A549 (cell line): ENCODE data around the gene CCDC152. TPM values are rescaled to one million over a fixed set of nuclear protein-coding genes. Genes with fewer than 3 reads are reported as not detected.

Experiments used
- ATAC-seq, 2 experiments: fragments of 200-7000 bp in 1 of 2; fragments of >200 bp in 1 of 2; cut with Nextera tagmentation in 1 of 2; cut with Tn5 transposase in 1 of 2; 3 replicates each; pipeline versions ENCODE4 v1.8.0 to v1.9.1; 2018 to 2020; ENCODE audit warnings: mild to moderate bottlenecking in 1 of 2, moderate library complexity in 1 of 2
- CTCF ChIA-PET: fragments of 300-600 bp; sonication (Branson Sonifier 250); formaldehyde crosslinking; extraction: SDS; loops from one replicate; lab custom pipeline; 2021; ENCODE audit warnings: antibody characterized with exemption, inconsistent platforms; lab: Yijun Ruan, JAX
- POLR2A ChIA-PET: fragments of 350-600 bp; formaldehyde crosslinking; extraction: SDS; loops from one replicate; lab custom pipeline; 2021; ENCODE audit warnings: antibody characterized with exemption, inconsistent platforms; lab: Yijun Ruan, JAX
- DNase-seq, 2 experiments: peaks; one replicate each; pipeline versions ENCODE4 v3.0.0 to v3.0.0-alpha.2; 2011 to 2016; ENCODE audit warnings: low read depth in 1 of 2, low spot score in 1 of 2
- FAIRE-seq: peaks from 2 replicates; lab custom pipeline; 2011; peaks lifted over from hg19 to GRCh38; lab: Jason Lieb, UNC
- H3K27ac ChIP-seq, 2 experiments: fragments of >200 bp; sonication (Bioruptor Twin); formaldehyde crosslinking; 3 replicates each; pipeline ENCODE4 v1.5.1; 2016 to 2017
- H3K4me1 ChIP-seq: fragments of >200 bp; sonication (Bioruptor Twin); formaldehyde crosslinking; 3 replicates; pipeline ENCODE4 v1.6.1; 2016
- H3K4me2 ChIP-seq: fragments of >200 bp; sonication (Bioruptor Twin); formaldehyde crosslinking; 3 replicates; pipeline ENCODE4 v1.6.1; 2016
- H3K4me3 ChIP-seq: fragments of >200 bp; sonication (Bioruptor Twin); formaldehyde crosslinking; 3 replicates; pipeline ENCODE4 v1.5.1; 2016
- H3K9me3 ChIP-seq: fragments of >200 bp; sonication (Bioruptor Twin); formaldehyde crosslinking; 3 replicates; pipeline ENCODE4 v1.6.1; 2016
- CBX8 ChIP-seq: fragments of 200-600 bp; sonication (generic); IDR thresholded peaks from 2 replicates; pipeline ENCODE4 v1.6.1; 2016
- CEBPB ChIP-seq, 2 experiments: fragments of >200 bp in 1 of 2; sonication (Bioruptor Twin) in 1 of 2; formaldehyde crosslinking in 1 of 2; IDR thresholded peaks; 2 replicates each; pipeline ENCODE4 v1.6.1; 2012 to 2016
- CHD4 ChIP-seq: fragments of 200-600 bp; sonication (generic); IDR thresholded peaks from 2 replicates; pipeline ENCODE4 v1.6.1; 2016; ENCODE audit warnings: antibody characterized with exemption, mild to moderate bottlenecking, borderline replicate concordance
- CTCF ChIP-seq: fragments of >200 bp; sonication (Bioruptor Twin); formaldehyde crosslinking; IDR thresholded peaks from 3 replicates; pipeline ENCODE4 v1.5.1; 2016
- EHMT2 ChIP-seq: fragments of 200-600 bp; sonication (generic); IDR thresholded peaks from 2 replicates; pipeline ENCODE4 v1.6.1; 2016; ENCODE audit warnings: antibody characterized with exemption, low read depth, mild to moderate bottlenecking, moderate library complexity
- ELK1 ChIP-seq: fragments of 150-350 bp; IDR thresholded peaks from 2 replicates; pipeline ENCODE4 v1.6.1; 2014; ENCODE audit warnings: low read depth, mild to moderate bottlenecking, low read length
- HDAC2 ChIP-seq: fragments of 200-600 bp; sonication (generic); IDR thresholded peaks from 2 replicates; pipeline ENCODE4 v1.6.1; 2016
- HEYL ChIP-seq: fragments of 250-450 bp; sonication (Bioruptor Pico); IDR thresholded peaks from 2 replicates; pipeline ENCODE4 v1.8.0; 2021; ENCODE audit warnings: mild to moderate bottlenecking, moderate library complexity
- HOXB13 ChIP-seq: fragments of 250-450 bp; sonication (Bioruptor Pico); IDR thresholded peaks from 2 replicates; pipeline ENCODE4 v1.5.0; 2020; ENCODE audit warnings: low read depth, mild to moderate bottlenecking, moderate library complexity
- KDM5A ChIP-seq: fragments of 200-600 bp; sonication (generic); IDR thresholded peaks from 2 replicates; pipeline ENCODE4 v1.6.1; 2016; ENCODE audit warnings: antibody characterized with exemption, mild to moderate bottlenecking
- MAX ChIP-seq: IDR thresholded peaks from 2 replicates; pipeline ENCODE4 v1.6.1; 2012
- MAZ ChIP-seq: fragments of 150-350 bp; IDR thresholded peaks from 2 replicates; pipeline ENCODE4 v1.6.1; 2014; ENCODE audit warnings: antibody characterized with exemption, low read depth, low read length, borderline replicate concordance
- NPAS2 ChIP-seq: fragments of 250-450 bp; sonication (Bioruptor Pico); IDR thresholded peaks from 2 replicates; pipeline ENCODE4 v1.8.0; 2022; ENCODE audit warnings: mild to moderate bottlenecking, moderate library complexity, borderline replicate concordance
- PBX3 ChIP-seq: IDR thresholded peaks from 2 replicates; pipeline ENCODE4 v1.6.1; 2012
- POLR2AphosphoS2 ChIP-seq: conservative IDR thresholded peaks from 2 replicates; pipeline ENCODE4 v1.6.1; 2012; ENCODE audit warnings: low read length, improper control_type of control experiment, inconsistent platforms
- RARB ChIP-seq: fragments of 250-450 bp; sonication (Bioruptor Pico); IDR thresholded peaks from 2 replicates; pipeline ENCODE4 v1.8.0; 2021; ENCODE audit warnings: mild to moderate bottlenecking, moderate library complexity
- SREBF2 ChIP-seq: fragments of 450-650 bp; IDR thresholded peaks from 2 replicates; pipeline ENCODE4 v1.6.1; 2014; ENCODE audit warnings: mild to moderate bottlenecking, moderate library complexity
- ZC3H11A ChIP-seq: fragments of 450-650 bp; IDR thresholded peaks from 2 replicates; pipeline ENCODE4 v1.6.1; 2014; ENCODE audit warnings: antibody characterized with exemption, mild to moderate bottlenecking
- ZSCAN20 ChIP-seq: fragments of 250-450 bp; sonication (Bioruptor Pico); IDR thresholded peaks from 2 replicates; pipeline ENCODE4 v1.8.0; 2022; ENCODE audit warnings: mild to moderate bottlenecking, moderate library complexity
- WGBS: methylation state at CpG from one replicate; pipeline ENCODE4 v1.1.6; 2017; ENCODE audit errors: missing lambda C conversion rate; 5-methylcytosine and 5-hydroxymethylcytosine counted together
- polyA plus RNA-seq, 4 experiments: library from polyadenylated mRNA; depleted of rRNA in 3 of 4; stranded (reverse); fragments of >200 nt; fragmentation: RNase III in 1 of 4; extraction: RNeasy Plus Mini Kit Qiagen cat#74134 plus additional on column Dnase treatment in 1 of 4; gene quantifications; 2 replicates in 3 of 4; 3 replicates in 1 of 4; pipeline ENCODE4 v1.2.3, GENCODE V29; 2011 to 2017
- TF ChIP-seq, protein P1 (sequence below): fragments of >200 bp; sonication (Bioruptor Twin); formaldehyde crosslinking; IDR thresholded peaks from 3 replicates; pipeline ENCODE4 v1.6.1; 2016
- TF ChIP-seq, protein P2 (sequence below): fragments of 250-450 bp; sonication (Bioruptor Pico); IDR thresholded peaks from 2 replicates; pipeline ENCODE4 v1.5.0; 2020; ENCODE audit warnings: low read depth, mild to moderate bottlenecking, moderate library complexity
- TF ChIP-seq, protein P3 (sequence below): fragments of 450-650 bp; IDR thresholded peaks from 2 replicates; pipeline ENCODE4 v1.6.1; 2014; ENCODE audit warnings: antibody characterized with exemption

The CCDC152 gene
- polyA plus RNA-seq, 2 of the 4 experiments (the other 2 are of a cell fraction) = not detected

- TF ChIP-seq, protein P1, sequence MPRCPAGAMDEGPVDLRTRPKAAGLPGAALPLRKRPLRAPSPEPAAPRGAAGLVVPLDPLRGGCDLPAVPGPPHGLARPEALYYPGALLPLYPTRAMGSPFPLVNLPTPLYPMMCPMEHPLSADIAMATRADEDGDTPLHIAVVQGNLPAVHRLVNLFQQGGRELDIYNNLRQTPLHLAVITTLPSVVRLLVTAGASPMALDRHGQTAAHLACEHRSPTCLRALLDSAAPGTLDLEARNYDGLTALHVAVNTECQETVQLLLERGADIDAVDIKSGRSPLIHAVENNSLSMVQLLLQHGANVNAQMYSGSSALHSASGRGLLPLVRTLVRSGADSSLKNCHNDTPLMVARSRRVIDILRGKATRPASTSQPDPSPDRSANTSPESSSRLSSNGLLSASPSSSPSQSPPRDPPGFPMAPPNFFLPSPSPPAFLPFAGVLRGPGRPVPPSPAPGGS = no peak
- TF ChIP-seq CBX8 = no peak
Observed at GRCh38 chr5:42715785-42716184, 40.8 kb upstream of the CCDC152 start (continued).

GRCh38 chr5:42718591-42718990, 38.0 kb upstream of the CCDC152 start:
- Histone ChIP-seq H3K27ac (no peak overlapping the region), H3K4me1 (no peaks in the 10 kb centered on the region), H3K4me3 (no peak overlapping the region), H3K4me2 (no peak overlapping the region), H3K9me3 (no peaks in the 10 kb centered on the region)
- POLR2A ChIA-PET = no interaction called here
- FAIRE-seq (no peak), ATAC-seq (no peak), DNase-seq (no peak)
- CTCF ChIA-PET = no interaction called here
- 29% methylated on average over 4 of the region's 4 CpGs for WGBS
- TF ChIP-seq EHMT2 (no peak), ZSCAN20 (CRISPR knock-in tag) (no peak), POLR2AphosphoS2 (no peak), HEYL (CRISPR knock-in tag) (no peak), PBX3 (no peak), CTCF (no peak), CEBPB (IDR thresholded peaks at IDR 0.05) (no peak), SREBF2 (no peak), MAX (no peak), CBX8 (no peak), RARB (CRISPR knock-in tag) (no peak), NPAS2 (CRISPR knock-in tag) (no peak), HDAC2 (no peak), KDM5A (no peak), HOXB13 (CRISPR knock-in tag) (no peak)
- TF ChIP-seq, protein P1 = no peak

DNA sequence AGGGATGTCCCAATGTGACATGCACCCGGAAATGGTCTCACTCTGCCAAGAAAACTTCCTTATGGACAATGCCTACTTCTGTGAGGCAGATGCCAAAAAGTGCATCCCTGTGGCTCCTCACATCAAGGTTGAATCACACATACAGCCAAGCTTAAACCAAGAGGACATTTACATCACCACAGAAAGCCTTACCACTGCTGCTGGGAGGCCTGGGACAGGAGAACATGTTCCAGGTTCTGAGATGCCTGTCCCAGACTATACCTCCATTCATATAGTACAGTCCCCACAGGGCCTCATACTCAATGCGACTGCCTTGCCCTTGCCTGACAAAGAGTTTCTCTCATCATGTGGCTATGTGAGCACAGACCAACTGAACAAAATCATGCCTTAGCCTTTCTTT, 37.6 kb upstream of the CCDC152 start:
- H3K9me3 ChIP-seq = no peaks in the 10 kb centered on the region
- ATAC-seq = no peak
- POLR2A ChIA-PET = no interaction called here
- no peak for FAIRE-seq
- no peak overlapping the region for H3K27ac ChIP-seq
- CTCF ChIA-PET = no interaction called here
- TF ChIP-seq MAZ (no peak), CHD4 (no peak), ZC3H11A (no peak), ELK1 (no peak)
- TF ChIP-seq, protein P2, sequence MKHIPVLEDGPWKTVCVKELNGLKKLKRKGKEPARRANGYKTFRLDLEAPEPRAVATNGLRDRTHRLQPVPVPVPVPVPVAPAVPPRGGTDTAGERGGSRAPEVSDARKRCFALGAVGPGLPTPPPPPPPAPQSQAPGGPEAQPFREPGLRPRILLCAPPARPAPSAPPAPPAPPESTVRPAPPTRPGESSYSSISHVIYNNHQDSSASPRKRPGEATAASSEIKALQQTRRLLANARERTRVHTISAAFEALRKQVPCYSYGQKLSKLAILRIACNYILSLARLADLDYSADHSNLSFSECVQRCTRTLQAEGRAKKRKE (CRISPR knock-in tag) = no peak
- TF ChIP-seq, protein P3, sequence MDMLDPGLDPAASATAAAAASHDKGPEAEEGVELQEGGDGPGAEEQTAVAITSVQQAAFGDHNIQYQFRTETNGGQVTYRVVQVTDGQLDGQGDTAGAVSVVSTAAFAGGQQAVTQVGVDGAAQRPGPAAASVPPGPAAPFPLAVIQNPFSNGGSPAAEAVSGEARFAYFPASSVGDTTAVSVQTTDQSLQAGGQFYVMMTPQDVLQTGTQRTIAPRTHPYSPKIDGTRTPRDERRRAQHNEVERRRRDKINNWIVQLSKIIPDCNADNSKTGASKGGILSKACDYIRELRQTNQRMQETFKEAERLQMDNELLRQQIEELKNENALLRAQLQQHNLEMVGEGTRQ = no peak
- TF ChIP-seq, all 56 proteins: peak for 0
- no peak for DNase-seq
- Histone ChIP-seq H3K4me3 (no peak overlapping the region), H3K4me1 (no peaks in the 10 kb centered on the region), H3K4me2 (no peak overlapping the region)
- WGBS = 36% methylated on average over 2 of the region's 2 CpGs
